ENCODE measurements around the gene SLC29A3. TPM values are rescaled to one million over a fixed set of nuclear protein-coding genes. Genes with fewer than 3 reads are reported as not detected.
A peak's percentile ranks its signal among the peaks of the same experiment; 100 is the strongest.

SLC29A3 gene
- total and polyA plus RNA-seq, 10 of the 15 experiments (the other 5 are each of a cell fraction or from before 2014, with no cell fraction given) = 1.5 to 4.0 (median 2.7) TPM

- Histone ChIP-seq H3K36me3 (ENCODE audit: control insufficient read depth in 2 of 2, insufficient read depth in 2 of 2, low read length in 1 of 2) (no peaks in the 10 kb centered on the region), H3K4me2 (ENCODE audit: control insufficient read depth, insufficient read depth) (no peak overlapping the region), H4K20me1 (ENCODE audit: control insufficient read depth, insufficient read depth) (no peaks in the 10 kb centered on the region), H3K9me3 (replicated peaks; ENCODE audit: control insufficient read depth, insufficient read depth, low read length) (no peaks in the 10 kb centered on the region), H3K79me2 (ENCODE audit: control insufficient read depth, insufficient read depth, low read length) (no peaks in the 10 kb centered on the region), H2AFZ (ENCODE audit: control insufficient read depth, low read depth, low read length) (no peak overlapping the region), H3K27ac (ENCODE audit: control insufficient read depth, insufficient read depth) (no peak overlapping the region), H3K4me3 (no peak overlapping the region), H3K9ac (ENCODE audit: control insufficient read depth, insufficient read depth, low read length) (no peak overlapping the region), H3K27me3 (replicated peaks in 1 of 2; ENCODE audit: control insufficient read depth in 2 of 2, insufficient read depth in 2 of 2, low read length in 1 of 2) (no peaks in the 10 kb centered on the region; a peak in 1 of 4 replicates), H3K4me1 (ENCODE audit: control insufficient read depth, insufficient read depth, low read length) (no peaks in the 10 kb centered on the region)
- SMC1A ChIA-PET (ENCODE audit: uncharacterized antibody, unreplicated experiment) = no interaction called here
- TF ChIP-seq CTCF (IDR thresholded peaks at IDR 0.05 in 2 of 3, conservative IDR thresholded peaks at IDR 0.05 in 1 of 3; ENCODE audit: control insufficient read depth in 2 of 3, extremely low read depth in 1 of 3, insufficient read depth in 1 of 3, low read depth in 3 of 3, low read length in 3 of 3) = 0 out of 6 replicates have a peak, but pooled peaks of 1 of the 3 experiments have one; percentile 6
- no peak for TF ChIP-seq JUND (IDR thresholded peaks at IDR 0.05; ENCODE audit: low read depth, low read length)
- no peak for TF ChIP-seq FOS (IDR thresholded peaks at IDR 0.05; ENCODE audit: borderline replicate concordance, extremely low read depth, insufficient read length)
- TF ChIP-seq FOXK2 (IDR thresholded peaks at IDR 0.05) = no peak
- no peak for TF ChIP-seq SREBF2 (IDR thresholded peaks at IDR 0.05; ENCODE audit: low read length)
- CTCF ChIA-PET = interaction anchor here (0.6 to 4.5 kb wide), 6 partner anchors 10 to 1558 kb away, joined by 3 to 16 read pairs (median 3); no protein-coding TSS in a partner anchor
- WGBS (ENCODE audit: insufficient coverage, insufficient replicate concordance, low lambda C conversion rate, missing lambda C conversion rate) = 26% methylated on average over 11 of the region's 11 CpGs
- POLR2A ChIA-PET = no interaction called here
- DNase-seq (ENCODE audit: low read depth, low spot score) (no peak), ATAC-seq (no peak), FAIRE-seq (no peak)
- no TSS peak for BruUV-seq (replicated peaks)
- RAD21 ChIA-PET (ENCODE audit: unreplicated experiment) = interaction anchor here (1.5 kb wide), 1 partner anchor 373 kb away, joined by 4 read pairs; no protein-coding TSS in a partner anchor
- in situ Hi-C loops (cut with MboI) (no loop called here), intact Hi-C loops (cut with micrococcal nuclease; ENCODE audit: unreplicated experiment) (no loop called here)
These were observed 43.9 kb upstream of the SLC29A3 start for GRCh38 chr10:71274901-71275796.

Data from GM12878 (cell line).